Measurements from ENCODE around the gene PEDS1. TPM values are rescaled to one million over a fixed set of nuclear protein-coding genes. Genes with fewer than 3 reads are reported as not detected.

PEDS1 gene
- polyA plus RNA-seq, 1 donor from 2014 or later: 10.0 TPM

DNA sequence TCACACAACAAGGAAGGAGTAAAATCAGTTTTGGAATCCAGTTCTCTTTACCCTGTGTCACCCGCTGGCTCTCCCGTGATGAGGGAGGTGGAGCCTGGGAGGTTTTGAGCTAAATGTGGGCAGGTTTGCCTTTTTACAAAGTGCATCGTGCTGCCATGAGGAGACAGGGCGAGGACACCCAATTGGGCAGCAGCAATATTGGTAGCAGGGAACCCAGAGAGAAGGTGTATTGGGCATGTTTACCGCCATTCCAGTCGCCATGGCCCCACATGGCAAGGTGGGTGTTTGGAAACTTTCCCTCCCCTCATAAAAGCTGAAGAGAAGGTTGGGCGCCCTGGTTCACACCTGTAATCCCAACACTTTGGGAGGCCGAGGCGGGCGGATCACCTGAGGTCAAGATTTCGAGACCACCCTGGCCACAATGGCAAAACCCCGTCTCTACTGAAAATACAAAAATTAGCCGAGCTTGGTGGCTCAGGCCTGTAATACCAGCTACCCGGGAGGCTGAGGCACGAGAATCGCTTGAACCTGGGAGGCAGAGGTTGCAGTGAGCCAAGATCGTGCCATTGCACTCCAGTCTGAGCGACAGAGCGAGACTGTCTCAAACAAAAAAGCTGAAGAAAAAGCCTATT is 37.0 kb downstream of the PEDS1 start:
- peak overlapping the region; percentile 64 for H3K27ac ChIP-seq (ENCODE audit: low read length)
- no peaks in the 10 kb centered on the region for H3K9me3 ChIP-seq (ENCODE audit: low read length)
- H3K36me3 ChIP-seq (ENCODE audit: insufficient read depth, low read length): no peaks in the 10 kb centered on the region
- no peaks in the 10 kb centered on the region for H3K27me3 ChIP-seq (ENCODE audit: insufficient read depth, low read depth, low read length)
- peak overlapping the region; percentile 93 for H3K4me2 ChIP-seq (ENCODE audit: low read length)
- H3F3A ChIP-seq (ENCODE audit: insufficient read depth, low read length, poor library complexity, severe bottlenecking): no peaks in the 10 kb centered on the region
- H3K9ac ChIP-seq (ENCODE audit: low read length): peak overlapping the region; percentile 56
- peaks cover 28% of the 10 kb centered on the region for H3K79me2 ChIP-seq (replicated peaks; ENCODE audit: insufficient read depth, low read length)
- H3K9me2 ChIP-seq (ENCODE audit: insufficient read depth, low read length): no peaks in the 10 kb centered on the region
- H3K4me3 ChIP-seq (ENCODE audit: low read length): peak overlapping the region; percentile 66
- no peak for TF ChIP-seq EP300 (conservative IDR thresholded peaks at IDR 0.05; ENCODE audit: poor library complexity, severe bottlenecking)
- H2AFZ ChIP-seq (ENCODE audit: low read depth, low read length): peak overlapping the region; percentile 84
- H4K20me1 ChIP-seq (ENCODE audit: insufficient read depth): no peaks in the 10 kb centered on the region

DNA sequence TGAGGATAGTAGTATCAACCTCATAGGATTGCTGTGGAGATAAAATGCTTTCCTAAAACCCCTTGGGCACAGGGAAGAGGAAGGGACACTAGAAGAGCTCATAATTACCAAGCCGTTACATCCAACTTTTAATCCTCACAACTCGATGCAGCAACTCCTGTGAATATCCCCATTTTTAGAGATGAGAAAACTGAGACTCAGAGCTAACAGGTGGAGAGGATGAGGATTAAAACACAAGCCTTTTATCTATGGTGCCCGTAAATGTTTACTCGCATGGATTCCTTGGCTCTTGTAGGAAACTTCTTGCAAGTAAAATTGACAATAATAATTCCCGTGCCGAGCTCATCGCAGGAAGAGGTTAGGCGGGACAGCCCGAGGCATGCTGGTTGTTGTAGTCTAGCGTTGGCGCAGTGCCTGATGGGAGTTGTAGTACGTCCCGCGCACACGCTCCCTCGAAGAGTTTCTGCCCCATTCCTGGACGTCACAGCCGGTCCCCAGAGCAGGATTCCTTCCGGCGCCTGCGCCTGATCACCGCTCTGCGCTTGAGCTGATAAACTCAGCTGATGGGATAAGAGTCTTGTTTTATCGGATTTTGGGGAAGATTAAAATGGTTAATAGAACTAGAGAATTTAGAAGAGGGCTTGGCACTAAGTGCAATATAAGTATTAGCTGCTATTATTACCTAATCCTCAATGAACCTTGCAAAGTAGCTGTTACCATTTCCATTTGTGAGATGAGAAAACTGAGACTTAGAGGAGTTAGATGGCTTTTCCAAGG is 37.7 kb downstream of the PEDS1 start:
- Histone ChIP-seq H3K27me3 (ENCODE audit: insufficient read depth, low read depth, low read length) (no peaks in the 10 kb centered on the region), H3K9me3 (ENCODE audit: low read length) (no peaks in the 10 kb centered on the region), H3K79me2 (replicated peaks; ENCODE audit: insufficient read depth, low read length) (peaks cover 35% of the 10 kb centered on the region), H3K9me2 (ENCODE audit: insufficient read depth, low read length) (no peaks in the 10 kb centered on the region), H3K9ac (ENCODE audit: low read length) (peak overlapping the region; percentile 56), H3K4me2 (ENCODE audit: low read length) (peak overlapping the region; percentile 93), H2AFZ (ENCODE audit: low read depth, low read length) (peak overlapping the region; percentile 84), H3K4me3 (ENCODE audit: low read length) (peak overlapping the region; percentile 66), H3F3A (ENCODE audit: insufficient read depth, low read length, poor library complexity, severe bottlenecking) (no peaks in the 10 kb centered on the region), H3K27ac (ENCODE audit: low read length) (peak overlapping the region; percentile 64), H4K20me1 (ENCODE audit: insufficient read depth) (no peaks in the 10 kb centered on the region), H3K36me3 (ENCODE audit: insufficient read depth, low read length) (no peaks in the 10 kb centered on the region)
- TF ChIP-seq POLR2AphosphoS5 (IDR thresholded peaks at IDR 0.05) (peak; percentile 71), RAD21 (conservative IDR thresholded peaks at IDR 0.05) (no peak), SMC3 (conservative IDR thresholded peaks at IDR 0.05; ENCODE audit: poor library complexity) (no peak), EZH2 (IDR thresholded peaks at IDR 0.05; ENCODE audit: borderline replicate concordance, insufficient read depth, low read length, poor library complexity, severe bottlenecking) (no peak)

DNA sequence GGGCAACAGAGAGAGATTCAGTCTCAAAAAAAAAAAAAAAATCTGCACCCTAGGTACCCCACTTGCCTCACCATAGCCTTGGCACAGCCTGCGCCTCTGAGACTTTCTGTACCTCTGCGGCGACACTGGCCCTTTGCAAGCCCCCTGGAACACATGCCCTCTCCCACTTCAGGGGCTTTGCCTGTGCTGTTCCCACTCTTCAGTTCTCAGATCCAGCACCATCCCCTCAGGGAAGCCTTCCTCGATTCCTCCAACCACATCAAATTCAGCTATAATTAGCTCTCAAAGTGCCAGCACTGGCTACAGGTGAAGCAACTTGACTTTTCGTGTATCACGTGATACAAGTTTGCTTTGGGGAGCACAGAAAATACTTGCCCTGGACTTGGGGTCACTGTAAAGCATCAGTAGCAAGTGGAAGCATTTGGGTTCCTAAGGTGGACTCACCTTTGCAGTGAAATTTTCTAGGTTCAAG is 38.4 kb downstream of the PEDS1 start:
- Histone ChIP-seq H3K4me2 (ENCODE audit: low read length) (peak overlapping the region; percentile 93), H3K27me3 (ENCODE audit: insufficient read depth, low read depth, low read length) (no peaks in the 10 kb centered on the region), H3K9me2 (ENCODE audit: insufficient read depth, low read length) (no peaks in the 10 kb centered on the region), H3K4me3 (ENCODE audit: low read length) (peak overlapping the region; percentile 66), H3K27ac (ENCODE audit: low read length) (no peak overlapping the region), H3K9ac (ENCODE audit: low read length) (peak overlapping the region; percentile 29), H3F3A (ENCODE audit: insufficient read depth, low read length, poor library complexity, severe bottlenecking) (no peaks in the 10 kb centered on the region), H3K79me2 (replicated peaks; ENCODE audit: insufficient read depth, low read length) (peaks cover 42% of the 10 kb centered on the region), H2AFZ (ENCODE audit: low read depth, low read length) (no peak overlapping the region), H3K9me3 (ENCODE audit: low read length) (no peaks in the 10 kb centered on the region), H3K36me3 (ENCODE audit: insufficient read depth, low read length) (no peaks in the 10 kb centered on the region), H4K20me1 (ENCODE audit: insufficient read depth) (no peaks in the 10 kb centered on the region)
- TF ChIP-seq RAD21 (conservative IDR thresholded peaks at IDR 0.05) (no peak), EZH2 (IDR thresholded peaks at IDR 0.05; ENCODE audit: borderline replicate concordance, insufficient read depth, low read length, poor library complexity, severe bottlenecking) (no peak), TAF1 (IDR thresholded peaks at IDR 0.05; ENCODE audit: low read depth) (no peak), SMC3 (conservative IDR thresholded peaks at IDR 0.05; ENCODE audit: poor library complexity) (no peak), POLR2AphosphoS5 (IDR thresholded peaks at IDR 0.05) (no peak), EP300 (conservative IDR thresholded peaks at IDR 0.05; ENCODE audit: poor library complexity, severe bottlenecking) (no peak), MXI1 (conservative IDR thresholded peaks at IDR 0.05; ENCODE audit: poor library complexity, severe bottlenecking) (no peak)
- TF ChIP-seq, protein P1, sequence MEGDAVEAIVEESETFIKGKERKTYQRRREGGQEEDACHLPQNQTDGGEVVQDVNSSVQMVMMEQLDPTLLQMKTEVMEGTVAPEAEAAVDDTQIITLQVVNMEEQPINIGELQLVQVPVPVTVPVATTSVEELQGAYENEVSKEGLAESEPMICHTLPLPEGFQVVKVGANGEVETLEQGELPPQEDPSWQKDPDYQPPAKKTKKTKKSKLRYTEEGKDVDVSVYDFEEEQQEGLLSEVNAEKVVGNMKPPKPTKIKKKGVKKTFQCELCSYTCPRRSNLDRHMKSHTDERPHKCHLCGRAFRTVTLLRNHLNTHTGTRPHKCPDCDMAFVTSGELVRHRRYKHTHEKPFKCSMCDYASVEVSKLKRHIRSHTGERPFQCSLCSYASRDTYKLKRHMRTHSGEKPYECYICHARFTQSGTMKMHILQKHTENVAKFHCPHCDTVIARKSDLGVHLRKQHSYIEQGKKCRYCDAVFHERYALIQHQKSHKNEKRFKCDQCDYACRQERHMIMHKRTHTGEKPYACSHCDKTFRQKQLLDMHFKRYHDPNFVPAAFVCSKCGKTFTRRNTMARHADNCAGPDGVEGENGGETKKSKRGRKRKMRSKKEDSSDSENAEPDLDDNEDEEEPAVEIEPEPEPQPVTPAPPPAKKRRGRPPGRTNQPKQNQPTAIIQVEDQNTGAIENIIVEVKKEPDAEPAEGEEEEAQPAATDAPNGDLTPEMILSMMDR (IDR thresholded peaks at IDR 0.05; ENCODE audit: poor library complexity, severe bottlenecking): no peak
